Naive B cell (primary cell): Measurements from ENCODE around the gene GOLPH3L. TPM values are rescaled to one million over a fixed set of nuclear protein-coding genes. Genes with fewer than 3 reads are reported as not detected.
"Not testable (repeated sequence)": the region's sequence is repeated elsewhere in the genome, so short reads cannot be mapped to it uniquely, and the experiment has no call there.

ENCODE experiments used
- ATAC-seq, 2 donors: fragments of 150-1000 bp; cut with Tn5 transposase; 2 replicates each; pipeline ENCODE4 v1.10.0; 2021; ENCODE audit warnings: low read depth in 2 of 2, mild to moderate bottlenecking in 2 of 2, moderate library complexity in 2 of 2
- DNase-seq: peaks from one replicate; pipeline ENCODE4 v3.0.0; 2022
- H3K27ac Mint-ChIP-seq, 6 donors: one replicate each; pipeline ENCODE4 v1.8.0; 2020 to 2022; ENCODE audit warnings: mild to moderate bottlenecking in 6 of 6, mixed read lengths in 6 of 6, moderate library complexity in 5 of 6, inconsistent platforms in 2 of 6
- H3K27me3 Mint-ChIP-seq, 3 donors: one replicate each; pipeline ENCODE4 v1.8.0; 2021 to 2022; ENCODE audit warnings: mixed read lengths in 3 of 3, mild to moderate bottlenecking in 1 of 3
- H3K36me3 Mint-ChIP-seq, 2 donors: one replicate each; pipeline ENCODE4 v1.8.0; 2020 to 2022; ENCODE audit warnings: mixed read lengths in 2 of 2, inconsistent platforms in 1 of 2, mild to moderate bottlenecking in 1 of 2
- H3K4me1 Mint-ChIP-seq, 3 donors: one replicate each; pipeline ENCODE4 v1.8.0; 2020 to 2022; ENCODE audit warnings: mixed read lengths in 3 of 3, inconsistent platforms in 1 of 3, mild to moderate bottlenecking in 1 of 3, moderate library complexity in 1 of 3
- H3K4me3 Mint-ChIP-seq, 8 donors: one replicate each; pipeline ENCODE4 v1.8.0; 2020 to 2022; ENCODE audit warnings: mild to moderate bottlenecking in 8 of 8, mixed read lengths in 8 of 8, moderate library complexity in 8 of 8, inconsistent platforms in 2 of 8
- H3K9me3 Mint-ChIP-seq, 7 donors: one replicate each; pipeline ENCODE4 v1.8.0; 2020 to 2022; ENCODE audit warnings: mixed read lengths in 7 of 7, mild to moderate bottlenecking in 5 of 7, inconsistent platforms in 2 of 7, moderate library complexity in 1 of 7
- polyA plus RNA-seq, 6 donors: library from polyadenylated mRNA; unstranded; fragments of 300-500 nt; fragmentation: Illumina TruSeq; gene quantifications; one replicate each; pipeline ENCODE4 v1.2.3, GENCODE V29; 2021; ENCODE audit warnings: low read depth in 6 of 6

GOLPH3L gene
- polyA plus RNA-seq, 6 donors from 2014 or later: 10.1 to 27.8 (median 24.4) TPM

DNA sequence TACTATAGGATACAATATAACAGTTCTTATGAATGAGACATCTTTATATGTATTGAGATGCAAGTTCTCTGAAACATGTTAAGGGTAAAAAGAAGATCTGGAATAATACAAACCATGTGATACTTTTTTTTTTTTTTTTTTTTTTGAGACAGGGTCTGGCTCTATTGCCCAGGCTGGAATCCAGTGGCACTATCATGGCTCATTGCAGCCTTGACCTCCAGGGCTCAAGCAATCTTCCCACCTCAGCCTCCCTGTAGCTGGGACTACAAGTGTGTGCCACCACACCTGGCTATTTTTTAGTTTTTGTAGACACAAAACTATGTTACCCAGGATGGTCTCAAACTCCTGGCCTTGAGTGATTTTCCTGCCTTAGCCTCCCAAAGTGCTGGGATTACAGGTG is 95.4 kb downstream of the GOLPH3L start:
- Mint-ChIP-seq H3K4me3 (no peak overlapping the region), H3K36me3 (no peaks in the 10 kb centered on the region), H3K27ac (peak overlapping the region in 1 of 6 donors; percentile 18), H3K9me3 (no peaks in the 10 kb centered on the region), H3K4me1 (peaks cover 4 to 13% (median 5%) of the 10 kb centered on the region in 3 donors), H3K27me3 (no peaks in the 10 kb centered on the region)
- ATAC-seq (no peak), DNase-seq (no peak)

DNA sequence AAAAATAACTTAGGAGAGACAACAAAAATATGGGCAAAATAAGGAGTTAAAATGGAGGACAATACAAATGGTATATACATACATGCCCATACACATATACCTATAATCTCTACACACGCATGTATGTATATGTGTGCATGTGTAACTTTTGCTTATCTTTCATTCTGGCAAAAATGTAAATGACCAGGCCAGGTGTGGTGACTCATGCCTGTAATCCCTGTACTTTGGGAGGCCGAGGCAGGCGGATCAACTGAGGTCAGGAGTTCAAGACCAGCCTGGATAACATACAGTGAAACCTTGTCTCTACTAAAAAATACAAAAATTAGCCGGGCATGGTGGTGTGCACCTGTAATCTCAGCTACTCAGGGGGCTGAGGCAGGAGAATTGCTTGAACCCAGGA is 98.6 kb downstream of the GOLPH3L start:
- H3K27ac Mint-ChIP-seq: peak overlapping the region in 1 of 6 donors; percentile 45
- not testable (repeated sequence) for H3K27me3 Mint-ChIP-seq

DNA sequence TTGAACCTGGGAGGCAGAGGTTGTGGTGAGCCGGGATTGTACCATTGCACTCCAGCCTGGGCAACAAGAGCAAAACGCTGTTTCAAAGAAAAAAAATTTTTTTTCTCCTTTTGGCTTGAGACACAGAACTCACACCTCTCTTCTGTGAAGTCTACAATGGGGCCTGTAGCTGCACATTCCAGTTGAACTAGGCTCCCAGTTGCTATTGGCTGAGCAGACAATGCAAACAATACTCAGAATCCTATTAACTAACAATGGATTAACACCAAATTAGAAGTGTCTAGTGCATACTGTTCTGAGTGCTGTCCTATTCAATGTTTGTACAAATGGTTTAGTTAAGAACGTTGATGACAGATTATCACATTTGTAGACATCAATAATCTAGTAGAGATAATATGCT is 100.0 kb downstream of the GOLPH3L start:
- peaks cover 0 to 2% (median 0%) of the 10 kb centered on the region in 7 donors for H3K9me3 Mint-ChIP-seq
- no peak overlapping the region for H3K4me3 Mint-ChIP-seq
- no peak for DNase-seq
- no peaks in the 10 kb centered on the region for H3K36me3 Mint-ChIP-seq
- ATAC-seq: no peak
- H3K27me3 Mint-ChIP-seq: no peaks in the 10 kb centered on the region
- H3K4me1 Mint-ChIP-seq: peaks cover 14 to 29% (median 24%) of the 10 kb centered on the region in 3 donors
- H3K27ac Mint-ChIP-seq: peak overlapping the region in 1 of 6 donors; percentile 68

More for the DNA sequence above, 98.6 kb downstream of the GOLPH3L start:
- not testable (repeated sequence) for DNase-seq, H3K9me3 Mint-ChIP-seq, ATAC-seq, H3K36me3 Mint-ChIP-seq
- Mint-ChIP-seq H3K4me1 (peaks cover 13 to 28% (median 22%) of the 10 kb centered on the region in 3 donors), H3K4me3 (peak overlapping the region in 1 of 8 donors; percentile 29)

Other genes starting within 250 kb of the GOLPH3L start
- gene TARS2, start 209.7 kb downstream of the GOLPH3L start, polyA plus RNA-seq: 10 to 100 TPM; 31.7 to 49.6 (median 37.4) TPM
- not detected for gene ECM1, start 189.0 kb downstream of the GOLPH3L start, polyA plus RNA-seq
- 1 to 10 TPM in 3 of 6 donors, under 1 TPM in 1, not detected in 2; 0.68 to 2.6 (median 1.3) TPM for gene FALEC, start 181.4 kb downstream of the GOLPH3L start, polyA plus RNA-seq
- gene ADAMTSL4, start 147.7 kb downstream of the GOLPH3L start, polyA plus RNA-seq: not detected
- 100 to 1,000 TPM in 2 of 6 donors, 10 to 100 TPM in 4; 44.8 to 110 (median 95.1) TPM for gene MCL1, start 117.5 kb downstream of the GOLPH3L start, polyA plus RNA-seq
- gene ENSA, start 67.5 kb downstream of the GOLPH3L start, polyA plus RNA-seq: 10 to 100 TPM; 57.1 to 85.2 (median 72.9) TPM
- gene HORMAD1, start 23.7 kb upstream of the GOLPH3L start, polyA plus RNA-seq: under 1 TPM in 1 of 6 donors, not detected in 5; 0.56 TPM
- 100 to 1,000 TPM; 483 to 722 (median 616) TPM for gene CTSS, start 68.6 kb upstream of the GOLPH3L start, polyA plus RNA-seq
- gene CTSK, start 111.1 kb upstream of the GOLPH3L start, polyA plus RNA-seq: 1 to 10 TPM in 1 of 6 donors, under 1 TPM in 3, not detected in 2; 0.18 to 1.2 (median 0.51) TPM
- gene ARNT, start 179.4 kb upstream of the GOLPH3L start, polyA plus RNA-seq: 10 to 100 TPM; 15.0 to 33.4 (median 26.0) TPM
- gene CTXND2, start 190.0 kb upstream of the GOLPH3L start, polyA plus RNA-seq: not detected
- 10 to 100 TPM; 16.5 to 30.5 (median 22.6) TPM for gene SETDB1, start 229.2 kb upstream of the GOLPH3L start, polyA plus RNA-seq